Choroid plexus epithelial cell (primary cell): ENCODE results near the gene TBC1D12.
"Not testable (repeated sequence)": the region's sequence is repeated elsewhere in the genome, so short reads cannot be mapped to it uniquely, and the experiment has no call there.

Experiments used
- DNase-seq: peaks from one replicate; pipeline ENCODE4 v3.0.0-alpha.2; 2010; ENCODE audit warnings: low read depth
- H3K4me3 ChIP-seq: 2 replicates; pipeline ENCODE4 v1.5.1; 2011; ENCODE audit warnings: low read depth, mild to moderate bottlenecking, control low read depth, low read length, moderate library complexity
- TF ChIP-seq, protein P1 (sequence below): conservative IDR thresholded peaks from 2 replicates; pipeline ENCODE4 v1.5.1; 2011; ENCODE audit warnings: low read depth, mild to moderate bottlenecking, control low read depth, inconsistent platforms, low read length, moderate library complexity

The TBC1D12 gene

GRCh38 chr10:94383530-94383929, 18.8 kb upstream of the TBC1D12 start:
- TF ChIP-seq, protein P1, sequence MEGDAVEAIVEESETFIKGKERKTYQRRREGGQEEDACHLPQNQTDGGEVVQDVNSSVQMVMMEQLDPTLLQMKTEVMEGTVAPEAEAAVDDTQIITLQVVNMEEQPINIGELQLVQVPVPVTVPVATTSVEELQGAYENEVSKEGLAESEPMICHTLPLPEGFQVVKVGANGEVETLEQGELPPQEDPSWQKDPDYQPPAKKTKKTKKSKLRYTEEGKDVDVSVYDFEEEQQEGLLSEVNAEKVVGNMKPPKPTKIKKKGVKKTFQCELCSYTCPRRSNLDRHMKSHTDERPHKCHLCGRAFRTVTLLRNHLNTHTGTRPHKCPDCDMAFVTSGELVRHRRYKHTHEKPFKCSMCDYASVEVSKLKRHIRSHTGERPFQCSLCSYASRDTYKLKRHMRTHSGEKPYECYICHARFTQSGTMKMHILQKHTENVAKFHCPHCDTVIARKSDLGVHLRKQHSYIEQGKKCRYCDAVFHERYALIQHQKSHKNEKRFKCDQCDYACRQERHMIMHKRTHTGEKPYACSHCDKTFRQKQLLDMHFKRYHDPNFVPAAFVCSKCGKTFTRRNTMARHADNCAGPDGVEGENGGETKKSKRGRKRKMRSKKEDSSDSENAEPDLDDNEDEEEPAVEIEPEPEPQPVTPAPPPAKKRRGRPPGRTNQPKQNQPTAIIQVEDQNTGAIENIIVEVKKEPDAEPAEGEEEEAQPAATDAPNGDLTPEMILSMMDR: no peak
- H3K4me3 ChIP-seq: no peak overlapping the region
- DNase-seq: no peak

DNA sequence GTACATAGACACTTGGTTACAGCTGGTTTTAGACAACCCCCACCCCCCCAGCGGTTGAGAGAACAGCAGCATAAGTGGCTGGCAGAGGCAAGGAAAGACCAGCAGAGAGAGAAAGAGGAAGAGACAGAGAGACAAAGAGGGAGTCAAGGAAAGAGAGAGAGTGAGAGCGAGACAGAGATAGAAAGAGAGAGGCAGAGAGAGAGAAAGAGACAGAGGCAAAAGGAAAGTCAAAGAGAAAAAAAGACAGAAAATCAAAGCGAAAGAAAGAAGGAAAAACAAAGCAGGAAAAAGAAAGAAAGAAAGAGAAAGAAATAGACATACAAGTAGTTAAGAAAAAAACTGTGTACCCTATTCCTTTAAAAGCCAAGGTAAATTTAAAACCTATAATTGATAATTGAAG, 16.6 kb upstream of the TBC1D12 start:
- not testable (repeated sequence) for DNase-seq, H3K4me3 ChIP-seq

GRCh38 chr10:94392117-94392516, 10.2 kb upstream of the TBC1D12 start:
- DNase-seq, H3K4me3 ChIP-seq: not testable (repeated sequence)

DNA sequence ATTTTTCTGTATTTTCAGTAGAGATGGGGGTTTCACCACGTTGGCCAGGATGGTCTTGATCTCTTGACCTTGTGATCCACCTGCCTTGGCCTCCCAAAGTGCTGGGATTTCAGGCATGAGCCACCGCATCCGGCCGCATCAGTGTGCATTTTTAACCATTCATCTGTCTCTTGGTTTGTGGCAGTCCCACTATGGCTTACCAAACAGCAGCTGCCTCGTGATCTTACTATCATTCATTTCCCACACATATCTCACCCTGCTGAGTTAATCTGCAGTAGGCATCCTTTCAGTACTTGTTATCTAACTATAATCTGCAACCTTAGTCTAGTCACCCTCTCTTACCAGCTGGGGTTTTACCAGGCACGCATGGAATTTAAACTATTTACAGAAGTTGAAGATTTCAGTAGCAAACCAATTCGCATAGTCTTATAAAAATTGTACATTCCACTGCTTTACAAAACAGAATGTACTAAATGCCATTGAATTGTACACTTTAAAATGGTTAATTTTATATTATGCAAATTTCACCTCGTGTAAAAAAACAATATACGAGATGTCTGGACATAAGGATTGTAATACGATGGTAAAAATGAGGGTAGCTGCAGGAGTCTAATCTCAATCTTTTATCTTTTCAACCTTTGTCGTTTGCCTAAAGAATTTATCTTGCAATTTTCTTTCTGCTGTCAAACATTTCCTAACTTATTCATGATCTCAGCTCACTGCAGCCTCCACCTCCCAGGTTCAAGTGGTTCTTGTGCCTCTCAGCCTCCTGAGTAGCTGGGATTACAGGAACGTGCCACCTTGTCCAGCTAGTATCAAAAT, 4.6 kb upstream of the TBC1D12 start:
- no peak overlapping the region for H3K4me3 ChIP-seq
- DNase-seq: peak; percentile 61
- TF ChIP-seq, protein P1: no peak

- H3K4me3 ChIP-seq: no peak overlapping the region
- DNase-seq: no peak
- TF ChIP-seq, protein P1: no peak
Observed at GRCh38 chr10:94398762-94399161, 3.6 kb upstream of the TBC1D12 start.

DNA sequence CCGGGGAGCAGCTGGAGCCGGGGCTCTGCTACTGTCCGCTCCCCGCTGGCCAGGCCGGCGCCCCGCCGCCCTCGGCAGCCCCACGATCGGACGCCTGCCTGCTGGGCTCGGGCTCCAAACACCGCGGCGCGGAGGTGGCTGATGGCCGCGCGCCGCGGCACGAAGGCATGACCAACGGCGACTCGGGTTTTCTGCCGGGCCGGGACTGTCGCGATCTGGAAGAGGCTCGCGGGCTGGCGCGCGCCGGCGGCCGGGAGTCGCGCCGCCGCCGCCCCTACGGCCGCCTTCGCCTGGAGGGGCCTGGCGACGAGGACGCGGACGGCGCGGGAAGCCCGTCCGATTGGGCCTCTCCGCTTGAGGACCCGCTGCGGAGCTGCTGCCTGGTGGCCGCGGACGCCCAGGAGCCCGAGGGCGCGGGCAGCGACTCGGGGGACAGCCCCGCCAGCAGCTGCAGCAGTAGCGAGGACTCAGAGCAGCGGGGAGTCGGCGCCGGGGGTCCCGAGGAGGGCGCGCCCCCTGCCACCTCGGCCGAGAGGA, 570 bp downstream of the TBC1D12 start:
- TF ChIP-seq, protein P1: no peak
- peak overlapping the region; percentile 86 for H3K4me3 ChIP-seq
- no peak for DNase-seq

GRCh38 chr10:94403380-94404213, 1.3 kb downstream of the TBC1D12 start:
- H3K4me3 ChIP-seq: peak overlapping the region; percentile 86
- peak; percentile 76 for DNase-seq
- TF ChIP-seq, protein P1: no peak

GRCh38 chr10:94405406-94405805, 3.1 kb downstream of the TBC1D12 start:
- no peak for DNase-seq
- TF ChIP-seq, protein P1: no peak
- H3K4me3 ChIP-seq: no peak overlapping the region
